HG03432 (cell line): ENCODE results near the gene ECT2L.

Experiments
- ATAC-seq: cut with Tn5 transposase; IDR thresholded peaks from one replicate; pipeline ENCODE4 v1.9.1; 2021; ENCODE audit warnings: mild to moderate bottlenecking, moderate library complexity; ENCODE audit not compliant: unreplicated experiment

ECT2L gene

GRCh38 chr6:138803331-138803730, 7.4 kb downstream of the ECT2L start:
- no peak for ATAC-seq

DNA sequence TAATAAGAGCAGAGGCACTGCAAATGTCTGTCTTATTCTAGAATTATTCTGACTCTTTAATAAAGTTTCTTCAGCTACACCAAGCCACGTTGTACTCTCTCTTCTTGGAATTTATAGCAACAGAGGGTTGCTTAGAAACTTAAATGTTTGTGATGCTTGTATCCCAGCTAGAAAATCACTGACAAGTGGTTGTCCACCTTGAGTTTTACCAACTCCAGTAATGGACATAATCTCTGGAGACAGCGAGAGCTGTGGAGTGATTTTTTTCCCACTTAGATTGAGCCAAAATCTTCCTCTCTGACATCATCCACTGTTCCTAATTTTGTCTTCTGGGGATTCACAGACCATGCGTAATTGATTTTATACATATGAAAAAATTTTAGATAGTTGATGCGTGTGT, 8.0 kb downstream of the ECT2L start:
- no peak for ATAC-seq

GRCh38 chr6:138805016-138805765, 9.3 kb downstream of the ECT2L start:
- no peak for ATAC-seq

GRCh38 chr6:138806889-138807288, 11.0 kb downstream of the ECT2L start:
- no peak for ATAC-seq

DNA sequence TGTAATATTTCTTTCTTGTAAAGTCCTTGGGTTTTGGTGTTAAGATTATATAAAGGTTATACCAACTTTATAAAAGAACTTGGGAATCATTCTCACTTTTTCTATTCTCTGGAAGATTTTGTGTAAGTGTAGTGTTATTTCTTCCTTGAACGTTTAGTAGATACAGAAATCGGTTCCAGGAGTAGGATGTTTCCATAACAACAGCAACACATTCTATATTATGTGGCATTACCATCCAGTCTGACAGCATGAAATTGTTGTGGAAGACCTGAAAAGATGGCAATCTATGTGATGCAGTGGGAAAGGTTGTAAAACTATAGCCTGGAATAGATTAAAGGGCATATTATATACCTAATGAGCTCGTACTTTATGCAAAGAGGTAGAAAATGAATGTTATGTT, 13.8 kb downstream of the ECT2L start:
- no peak for ATAC-seq

- no peak for ATAC-seq
Observed at GRCh38 chr6:138811866-138812265, 16.0 kb downstream of the ECT2L start.

DNA sequence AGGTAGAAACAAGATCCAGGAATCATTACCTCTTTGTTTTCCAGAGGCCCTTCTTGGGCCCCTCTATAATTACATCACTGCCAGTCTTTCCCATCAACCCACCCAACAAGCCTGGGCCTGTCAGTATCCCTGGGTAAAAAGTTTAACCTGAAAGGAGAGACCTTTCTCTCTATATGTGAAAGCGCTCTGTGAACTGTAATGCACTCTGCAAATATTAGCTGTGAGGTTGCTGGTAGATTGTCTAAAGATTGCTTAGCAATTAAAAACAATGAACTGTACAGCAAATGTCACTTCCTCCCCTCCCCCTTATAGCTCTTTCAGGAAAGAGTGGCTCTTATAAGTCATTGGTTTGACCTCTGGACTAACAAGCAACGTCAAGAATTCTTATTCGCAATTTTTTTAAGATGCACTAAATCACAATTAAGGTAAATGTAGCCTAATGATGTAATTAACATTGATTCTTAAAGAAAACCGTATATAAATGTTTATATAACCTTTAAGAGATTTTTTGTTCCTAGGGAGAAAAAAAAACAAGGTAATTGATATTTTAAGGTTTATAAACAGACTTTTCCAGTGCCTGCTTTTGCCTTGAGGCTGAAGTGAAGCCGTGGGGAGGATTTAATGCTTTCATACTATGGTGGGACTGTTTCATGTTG, 18.4 kb downstream of the ECT2L start:
- ATAC-seq = no peak

- ATAC-seq = no peak
Observed at GRCh38 chr6:138815221-138815620, 19.3 kb downstream of the ECT2L start.

DNA sequence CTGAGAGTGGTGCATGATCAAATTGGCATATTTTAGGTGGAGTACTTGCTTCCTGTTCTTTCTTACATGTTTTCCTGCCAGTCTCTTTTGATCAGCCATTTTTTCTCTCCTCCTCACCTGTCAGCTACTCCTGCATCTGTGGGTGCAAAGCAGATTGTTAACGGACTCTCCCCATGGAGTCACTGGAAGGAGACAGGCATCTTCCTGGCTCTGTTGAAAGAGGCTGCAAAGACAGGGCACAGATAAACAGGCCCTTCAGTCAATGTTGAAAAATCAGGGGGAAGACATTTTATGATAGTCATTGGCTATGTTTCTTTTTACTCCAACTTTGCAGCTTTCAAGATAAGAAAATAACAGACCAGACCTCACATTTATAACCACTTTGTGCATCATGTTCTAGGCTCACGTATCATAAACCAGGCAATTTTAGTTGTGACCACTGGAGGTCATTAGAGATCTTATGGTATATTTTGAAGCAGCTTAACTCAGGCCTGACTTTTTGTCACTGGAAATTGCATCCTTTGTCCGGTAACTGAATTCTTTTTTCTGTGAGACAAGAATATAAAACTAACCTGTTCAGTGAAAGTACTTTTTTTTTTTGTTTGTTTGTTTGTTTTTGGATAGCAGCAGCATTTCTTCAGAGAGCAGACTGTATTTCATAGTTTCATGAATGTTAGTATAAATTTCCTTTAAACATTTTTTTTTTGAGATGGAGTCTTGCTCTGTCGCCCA, 20.1 kb downstream of the ECT2L start:
- ATAC-seq = peak; percentile 60

DNA sequence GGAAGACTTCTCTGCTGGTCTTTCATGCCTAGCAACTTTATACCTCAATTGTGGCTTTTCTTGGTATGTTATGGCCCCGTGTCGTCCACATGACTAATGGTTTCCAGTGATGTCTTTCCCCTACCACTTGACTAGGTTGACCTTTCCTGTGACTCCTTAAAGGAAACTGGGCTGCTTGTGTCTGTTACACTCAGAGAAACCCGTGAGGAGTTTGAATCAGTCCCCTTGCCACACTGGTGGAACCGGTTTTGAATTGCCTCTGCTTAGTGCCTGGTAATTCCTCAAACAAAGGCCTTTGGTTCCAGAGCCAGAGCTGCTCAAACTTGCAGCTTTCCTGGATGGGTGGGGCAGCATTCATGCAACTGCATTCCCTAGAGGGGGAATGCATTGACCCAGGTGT, 21.9 kb downstream of the ECT2L start:
- ATAC-seq = no peak

- ATAC-seq = peak; percentile 82
Observed at GRCh38 chr6:138818496-138819194, 22.8 kb downstream of the ECT2L start.

DNA sequence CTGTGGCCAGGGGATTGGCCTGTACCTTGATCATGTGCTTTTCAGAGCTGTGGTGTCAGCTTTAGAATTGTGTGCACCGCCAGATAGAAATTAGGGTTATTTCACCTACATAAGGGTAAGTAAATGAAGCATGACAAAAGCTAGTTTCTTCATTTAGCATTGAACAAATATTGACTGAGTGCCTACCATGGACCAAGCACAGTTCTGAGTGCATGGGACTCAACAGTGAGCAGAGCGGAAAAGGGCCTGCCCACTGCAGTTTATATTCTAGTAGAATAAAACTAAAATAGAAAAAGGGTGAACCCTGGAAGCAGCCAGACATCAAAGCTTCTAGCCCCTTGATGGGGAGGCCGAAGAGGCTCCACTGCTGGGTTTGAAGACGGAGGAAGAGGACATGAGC, 25.6 kb downstream of the ECT2L start:
- no peak for ATAC-seq

GRCh38 chr6:138824482-138825144, 28.7 kb downstream of the ECT2L start:
- ATAC-seq = no peak

DNA sequence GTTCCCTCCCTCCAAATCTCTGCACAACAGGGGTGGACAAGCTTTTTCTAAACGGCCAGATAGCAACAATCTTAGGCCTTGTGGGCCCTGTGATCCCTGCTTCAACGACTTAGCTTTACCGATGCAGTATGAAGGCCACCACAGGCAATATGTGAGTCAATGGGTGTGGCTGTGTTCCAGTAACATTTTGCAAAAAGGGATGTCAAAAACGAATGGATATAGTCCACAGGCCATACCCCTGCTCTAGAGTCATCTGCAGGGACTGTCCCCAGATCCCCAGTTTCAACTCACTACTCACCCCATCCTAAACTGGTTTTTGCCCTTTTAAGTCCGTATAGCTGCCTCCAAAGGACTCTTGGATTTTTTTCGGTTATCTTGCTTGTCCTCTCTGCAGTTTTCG, 34.4 kb downstream of the ECT2L start:
- no peak for ATAC-seq

GRCh38 chr6:138832182-138832581, 36.3 kb downstream of the ECT2L start:
- no peak for ATAC-seq

GRCh38 chr6:138833816-138834539, 38.1 kb downstream of the ECT2L start:
- ATAC-seq = no peak

GRCh38 chr6:138837246-138837645, 41.4 kb downstream of the ECT2L start:
- no peak for ATAC-seq

DNA sequence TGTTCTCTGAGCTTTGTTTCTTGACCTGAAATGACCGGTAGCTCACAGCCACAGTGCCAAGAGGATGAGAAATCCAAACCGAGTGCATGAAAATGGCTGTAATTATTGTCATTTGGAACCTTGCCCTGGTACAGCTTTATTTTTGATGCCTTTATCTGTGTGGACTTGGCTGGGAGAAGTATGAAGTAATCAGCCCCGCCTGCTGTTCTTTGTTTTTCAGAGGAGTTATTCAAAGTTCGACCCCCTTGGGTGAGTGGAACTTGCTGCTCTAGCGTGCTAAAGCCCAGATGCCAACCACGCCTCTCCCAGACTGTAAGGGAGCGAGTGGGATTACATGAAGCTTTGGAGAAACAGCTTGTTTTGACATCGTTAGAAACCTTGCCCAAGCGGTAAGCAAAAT, 48.3 kb downstream of the ECT2L start:
- ATAC-seq = no peak

DNA sequence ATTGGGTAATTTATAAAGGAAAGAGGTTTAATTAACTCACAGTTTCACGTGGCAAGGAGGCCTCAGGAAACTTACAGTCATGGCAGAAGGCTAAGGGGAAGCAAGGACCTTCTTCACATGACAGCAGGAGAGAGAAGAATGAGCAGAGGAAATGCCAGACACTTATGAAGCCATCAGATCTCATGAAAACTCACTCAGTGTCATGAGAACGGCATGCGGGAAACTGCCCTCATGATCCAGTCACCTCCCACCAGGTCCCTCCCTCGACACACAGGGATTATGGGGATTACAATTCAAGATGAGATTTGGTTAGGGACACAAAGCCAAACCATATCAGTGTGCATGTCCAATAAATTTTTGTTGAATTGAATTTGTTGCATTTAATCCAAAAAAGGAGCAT, 52.0 kb downstream of the ECT2L start:
- no peak for ATAC-seq

DNA sequence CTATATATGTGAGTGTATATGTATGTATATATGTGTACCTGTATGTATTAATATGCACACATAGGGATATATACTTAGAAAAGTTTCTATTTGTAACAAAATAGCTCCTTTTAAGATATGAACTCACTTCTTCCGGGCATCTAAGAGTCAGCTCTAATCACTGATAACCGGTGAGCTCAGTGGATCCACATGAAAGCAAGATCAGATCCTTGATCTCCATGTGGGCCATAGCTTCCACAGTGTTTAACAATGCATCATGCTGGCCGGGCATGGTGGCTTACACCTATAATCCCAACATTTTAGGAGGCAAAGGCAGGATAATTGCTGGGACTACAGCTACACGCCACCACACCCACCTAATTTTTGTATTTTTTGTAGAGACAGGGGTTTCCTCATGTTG, 52.6 kb downstream of the ECT2L start:
- no peak for ATAC-seq
